IMR-90 (cell line): ENCODE data around the gene WARS2.

Experiments used
- POLR2A ChIP-seq: IDR thresholded peaks from 2 replicates; pipeline ENCODE4 v1.6.1; 2012; ENCODE audit warnings: mild to moderate bottlenecking, low read depth, low read length
- RCOR1 ChIP-seq: IDR thresholded peaks from 2 replicates; pipeline ENCODE4 v1.6.1; 2012; ENCODE audit warnings: mild to moderate bottlenecking, low read length, improper control_type of control experiment; ENCODE audit not compliant: insufficient replicate concordance
- TF ChIP-seq, protein P1 (sequence below): conservative IDR thresholded peaks from 2 replicates; pipeline ENCODE4 v1.5.1; 2012; ENCODE audit warnings: mild to moderate bottlenecking, low read depth, low read length, improper control_type of control experiment

DNA sequence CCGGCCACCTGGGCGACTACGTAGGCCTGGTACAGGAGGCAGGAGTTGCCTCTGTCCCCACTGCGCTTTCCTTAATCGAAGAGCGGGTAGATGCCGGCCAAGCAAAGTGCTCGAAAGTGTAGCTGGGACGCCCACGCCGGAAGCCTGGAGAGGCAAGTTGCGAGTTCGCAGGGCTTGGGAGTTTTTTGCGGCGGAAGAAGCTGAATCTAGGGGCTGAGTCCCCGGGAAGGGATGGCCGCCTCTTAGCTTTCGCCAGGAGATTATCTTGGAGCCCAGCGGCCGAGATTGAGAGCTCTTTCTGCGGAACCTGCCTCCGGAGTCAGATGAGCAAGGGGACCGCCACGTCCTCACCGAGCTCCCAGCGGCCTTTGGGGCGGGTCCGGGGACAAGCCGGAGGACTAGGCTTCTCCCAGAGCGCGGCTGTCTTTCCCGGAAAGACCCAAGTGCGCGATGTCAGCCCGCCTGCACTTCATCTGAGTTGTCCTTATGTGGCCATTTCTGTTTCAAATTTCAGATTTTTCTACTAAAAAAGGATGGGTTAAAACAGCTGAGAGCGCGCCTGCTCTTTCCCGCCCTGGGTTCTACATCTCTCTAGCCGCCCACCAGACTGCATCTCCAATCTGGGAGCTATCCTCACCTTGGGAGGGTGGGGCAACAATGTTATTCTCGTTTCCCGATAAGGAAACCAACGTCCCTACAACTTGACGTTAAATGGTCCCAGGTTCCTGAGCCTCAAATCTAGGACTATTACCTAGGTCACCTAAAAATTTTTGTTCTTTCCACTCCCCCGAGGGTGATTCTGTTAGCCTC lies 139.9 kb downstream of the WARS2 start:
- no peak for TF ChIP-seq RCOR1
- TF ChIP-seq POLR2A: no peak
- TF ChIP-seq, protein P1, sequence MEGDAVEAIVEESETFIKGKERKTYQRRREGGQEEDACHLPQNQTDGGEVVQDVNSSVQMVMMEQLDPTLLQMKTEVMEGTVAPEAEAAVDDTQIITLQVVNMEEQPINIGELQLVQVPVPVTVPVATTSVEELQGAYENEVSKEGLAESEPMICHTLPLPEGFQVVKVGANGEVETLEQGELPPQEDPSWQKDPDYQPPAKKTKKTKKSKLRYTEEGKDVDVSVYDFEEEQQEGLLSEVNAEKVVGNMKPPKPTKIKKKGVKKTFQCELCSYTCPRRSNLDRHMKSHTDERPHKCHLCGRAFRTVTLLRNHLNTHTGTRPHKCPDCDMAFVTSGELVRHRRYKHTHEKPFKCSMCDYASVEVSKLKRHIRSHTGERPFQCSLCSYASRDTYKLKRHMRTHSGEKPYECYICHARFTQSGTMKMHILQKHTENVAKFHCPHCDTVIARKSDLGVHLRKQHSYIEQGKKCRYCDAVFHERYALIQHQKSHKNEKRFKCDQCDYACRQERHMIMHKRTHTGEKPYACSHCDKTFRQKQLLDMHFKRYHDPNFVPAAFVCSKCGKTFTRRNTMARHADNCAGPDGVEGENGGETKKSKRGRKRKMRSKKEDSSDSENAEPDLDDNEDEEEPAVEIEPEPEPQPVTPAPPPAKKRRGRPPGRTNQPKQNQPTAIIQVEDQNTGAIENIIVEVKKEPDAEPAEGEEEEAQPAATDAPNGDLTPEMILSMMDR: no peak
